Activated T-cell treated with anti-CD3 and anti-CD28 coated beads, Interleukin-2, amount 50 U/mL, for 72 hours (primary cell): ENCODE results near the gene CCND1. TPM values are rescaled to one million over a fixed set of nuclear protein-coding genes. Genes with fewer than 3 reads are reported as not detected.

Source experiments
- ATAC-seq, 2 donors: fragments of 150-1000 bp; cut with Tn5 transposase; replicated peaks in 1 of 2; 2 replicates each; pipeline ENCODE4 v1.10.0; 2021; ENCODE audit warnings: moderate library complexity in 2 of 2, mild to moderate bottlenecking in 1 of 2
- DNase-seq, 2 donors: peaks; one replicate each; pipeline ENCODE4 v3.0.0; 2021 to 2022; ENCODE audit warnings: mixed read lengths in 1 of 2
- H3K27ac Mint-ChIP-seq: one replicate; pipeline ENCODE4 v1.8.0; 2022; ENCODE audit warnings: mild to moderate bottlenecking, moderate library complexity, mixed read lengths
- H3K27me3 Mint-ChIP-seq: one replicate; pipeline ENCODE4 v1.8.0; 2022; ENCODE audit warnings: low read depth, mixed read lengths
- H3K36me3 Mint-ChIP-seq, 2 donors: one replicate each; pipeline ENCODE4 v1.8.0; 2022; ENCODE audit warnings: mixed read lengths in 2 of 2, mild to moderate bottlenecking in 1 of 2; ENCODE audit not compliant: insufficient read depth in 2 of 2
- H3K4me1 Mint-ChIP-seq: one replicate; pipeline ENCODE4 v1.8.0; 2022; ENCODE audit warnings: low read depth, mixed read lengths
- H3K4me3 Mint-ChIP-seq, 2 donors: one replicate each; pipeline ENCODE4 v1.8.0; 2022; ENCODE audit warnings: mild to moderate bottlenecking in 2 of 2, mixed read lengths in 2 of 2, moderate library complexity in 2 of 2
- H3K9me3 Mint-ChIP-seq, 2 donors: one replicate each; pipeline ENCODE4 v1.8.0; 2022; ENCODE audit warnings: mixed read lengths in 2 of 2
- total RNA-seq, 2 donors: library from RNA; stranded (reverse); gene quantifications; one replicate each; pipeline ENCODE4 v1.2.3, GENCODE V29; 2022

CCND1 gene
- total RNA-seq: 1 to 10 TPM; 1.5 to 1.8 TPM

- peaks cover 0 to 2% of the 10 kb centered on the region in 2 donors for H3K36me3 Mint-ChIP-seq
- peak within 1 kb of the TSS; percentile 26 for H3K27ac Mint-ChIP-seq
- DNase-seq (peak; percentile 45 to 46), ATAC-seq (peak; percentile 42 to 47)
- H3K27me3 Mint-ChIP-seq: peaks cover 31% of the 10 kb centered on the region
- H3K4me3 Mint-ChIP-seq: peak within 1 kb of the TSS; percentile 77 to 85
- peaks cover 31% of the 10 kb centered on the region for H3K4me1 Mint-ChIP-seq
- H3K9me3 Mint-ChIP-seq: no peaks in the 10 kb centered on the region
Measured at GRCh38 chr11:69640995-69641581, at the start of gene CCND1. CCND1 (plus strand) TSS chr11:69641156; CDS start chr11:69641314, 158 bp downstream.

DNA sequence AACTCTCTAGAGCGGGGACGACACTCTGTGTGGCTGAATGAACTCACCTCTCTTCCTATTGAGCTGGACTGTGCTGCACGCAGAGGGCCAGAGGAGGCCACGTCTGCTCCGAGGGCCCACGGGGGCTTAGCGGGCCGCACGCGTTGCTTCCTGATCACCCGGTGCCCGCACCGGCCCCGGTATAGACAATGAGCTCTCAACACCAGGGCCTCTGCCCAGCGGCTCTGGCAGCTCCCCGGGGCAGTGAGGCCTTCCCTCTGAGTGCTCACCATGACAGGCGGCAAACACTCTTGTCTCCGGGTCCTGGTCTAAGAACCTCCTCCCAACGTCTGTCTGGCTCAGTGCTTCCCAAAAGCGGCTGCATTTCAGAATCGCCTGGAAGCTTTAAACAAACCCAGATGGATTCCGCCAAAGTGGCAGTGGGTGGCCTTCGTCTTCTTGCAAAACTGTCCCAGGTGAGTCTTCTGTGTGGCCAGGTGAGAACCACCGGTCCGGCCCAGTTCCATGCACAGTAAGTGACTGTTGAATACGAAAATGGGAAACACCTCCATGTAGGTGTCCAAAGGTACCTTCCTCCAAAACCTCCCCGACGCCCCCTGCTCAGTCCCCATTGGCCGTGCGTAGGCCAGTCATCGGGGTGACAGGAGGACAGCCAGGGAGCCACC, 47.8 kb upstream of the CCND1 start:
- DNase-seq (no peak), ATAC-seq (no peak)
- Mint-ChIP-seq H3K9me3 (peaks cover 0 to 3% of the 10 kb centered on the region in 2 donors), H3K4me3 (no peak overlapping the region), H3K36me3 (no peaks in the 10 kb centered on the region), H3K27ac (no peak overlapping the region), H3K4me1 (no peaks in the 10 kb centered on the region), H3K27me3 (peaks cover 8% of the 10 kb centered on the region)

DNA sequence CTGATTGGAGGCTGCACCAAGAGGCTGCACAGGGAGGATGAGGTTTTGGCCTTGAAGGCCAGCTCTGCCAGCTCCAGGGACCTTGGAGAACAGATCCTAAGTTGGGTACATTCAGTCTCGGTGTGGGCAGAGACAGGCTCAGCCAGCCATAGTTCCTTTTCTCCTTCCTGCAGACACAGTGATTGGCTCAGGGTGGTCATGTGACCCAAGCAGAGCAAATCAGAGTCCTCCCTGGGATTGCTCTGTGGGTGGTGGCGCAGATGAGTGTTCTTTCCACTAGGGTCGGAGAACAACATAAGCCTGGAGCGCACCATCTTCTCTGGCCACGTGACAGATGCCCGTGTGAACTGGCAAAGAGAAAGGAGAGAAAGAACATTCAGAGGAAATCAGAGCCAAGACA, 47.1 kb upstream of the CCND1 start:
- Mint-ChIP-seq H3K9me3 (peaks cover 0 to 3% of the 10 kb centered on the region in 2 donors), H3K27me3 (peaks cover under 1% of the 10 kb centered on the region), H3K4me1 (no peaks in the 10 kb centered on the region), H3K27ac (no peak overlapping the region), H3K36me3 (no peaks in the 10 kb centered on the region), H3K4me3 (no peak overlapping the region)
- DNase-seq: no peak
- no peak for ATAC-seq

GRCh38 chr11:69594481-69594880, 46.5 kb upstream of the CCND1 start:
- Mint-ChIP-seq H3K4me3 (no peak overlapping the region), H3K27ac (no peak overlapping the region), H3K9me3 (peaks cover 0 to 3% of the 10 kb centered on the region in 2 donors), H3K36me3 (no peaks in the 10 kb centered on the region), H3K27me3 (no peaks in the 10 kb centered on the region), H3K4me1 (no peaks in the 10 kb centered on the region)
- DNase-seq (no peak), ATAC-seq (no peak)

DNA sequence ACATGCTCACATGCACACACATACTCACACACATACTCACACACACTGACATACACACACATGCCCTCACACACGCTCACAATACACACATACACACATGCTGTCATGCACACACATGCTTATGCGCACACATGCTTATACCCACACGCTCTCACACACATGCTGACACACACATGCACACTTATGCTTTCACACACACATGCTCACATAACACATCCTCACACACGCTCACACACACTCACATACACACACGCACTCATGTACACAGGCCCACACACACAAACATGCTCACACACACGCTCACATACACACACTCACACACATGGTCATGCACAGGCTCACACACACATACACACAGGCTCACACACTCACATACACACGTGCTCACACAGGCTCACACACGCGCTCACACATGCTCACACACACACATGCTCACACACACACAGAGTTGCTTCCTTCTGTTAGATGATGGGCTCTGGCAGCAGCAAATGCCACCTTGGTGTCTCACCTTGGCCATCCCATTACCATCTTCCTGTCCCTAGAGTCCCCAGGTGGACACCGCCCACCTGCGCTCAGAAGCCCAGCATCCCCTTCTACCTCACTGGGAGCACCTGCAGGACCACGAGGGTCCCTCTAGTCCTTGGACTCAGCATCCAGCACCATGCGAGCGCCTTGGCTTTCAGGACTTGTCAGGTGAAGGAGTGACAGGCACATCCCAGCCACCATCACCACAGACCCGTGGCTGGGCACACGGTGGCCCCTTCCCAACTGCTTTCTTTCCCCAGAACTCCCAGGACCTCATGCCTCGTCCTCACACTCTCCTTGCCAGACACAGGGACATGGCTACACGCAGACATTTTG, 44.9 kb upstream of the CCND1 start:
- Mint-ChIP-seq H3K4me1 (no peaks in the 10 kb centered on the region), H3K27ac (no peak overlapping the region), H3K4me3 (no peak overlapping the region), H3K36me3 (no peaks in the 10 kb centered on the region), H3K27me3 (no peaks in the 10 kb centered on the region), H3K9me3 (no peaks in the 10 kb centered on the region)
- no peak for ATAC-seq
- no peak for DNase-seq

DNA sequence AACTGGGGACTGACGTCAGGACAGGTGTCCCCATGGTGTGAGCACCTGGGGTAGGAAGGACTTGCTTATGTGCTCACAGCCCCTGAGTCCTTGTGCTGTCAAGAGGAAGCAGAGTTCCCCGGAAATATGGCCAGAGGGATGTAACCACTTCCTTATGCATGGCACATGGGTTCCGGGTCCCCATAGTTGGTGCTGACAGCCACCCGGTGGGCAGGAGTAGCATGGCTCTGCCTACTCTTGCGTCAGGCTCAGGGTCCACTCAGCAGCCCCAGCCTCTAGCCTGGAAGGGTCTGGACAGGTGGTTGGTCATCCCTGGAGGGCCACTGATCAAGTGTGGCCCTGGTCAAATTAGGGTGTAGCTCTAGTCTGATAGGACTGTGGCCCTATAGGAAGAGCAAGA, 42.8 kb upstream of the CCND1 start:
- Mint-ChIP-seq H3K4me3 (no peak overlapping the region), H3K4me1 (no peaks in the 10 kb centered on the region), H3K27me3 (peaks cover 6% of the 10 kb centered on the region), H3K36me3 (no peaks in the 10 kb centered on the region), H3K9me3 (no peaks in the 10 kb centered on the region), H3K27ac (no peak overlapping the region)
- ATAC-seq (no peak), DNase-seq (no peak)

GRCh38 chr11:69599502-69599901, 41.5 kb upstream of the CCND1 start:
- DNase-seq: no peak
- H3K4me1 Mint-ChIP-seq: no peaks in the 10 kb centered on the region
- no peaks in the 10 kb centered on the region for H3K36me3 Mint-ChIP-seq
- no peak for ATAC-seq
- H3K27ac Mint-ChIP-seq: no peak overlapping the region
- H3K27me3 Mint-ChIP-seq: peaks cover 6% of the 10 kb centered on the region
- H3K9me3 Mint-ChIP-seq: no peaks in the 10 kb centered on the region
- no peak overlapping the region for H3K4me3 Mint-ChIP-seq

DNA sequence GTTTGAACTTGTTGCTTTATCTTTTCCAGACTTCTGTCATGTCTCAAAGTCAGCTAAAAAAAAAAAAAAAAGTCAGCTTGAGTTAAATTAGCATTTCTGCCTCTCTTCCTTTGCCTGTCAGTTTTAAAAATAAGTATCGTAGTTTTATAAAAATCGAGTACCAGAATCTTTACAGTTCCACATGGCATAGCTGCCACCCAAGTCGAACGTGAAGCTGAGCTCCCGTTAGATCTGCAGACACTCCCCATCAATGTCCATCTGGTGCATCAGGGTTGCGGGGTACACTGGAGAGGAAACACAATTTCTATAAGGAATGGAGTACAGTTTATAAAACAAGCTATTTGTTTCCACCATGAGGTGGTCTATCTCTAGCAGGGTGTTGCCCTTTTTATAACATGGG, 41.0 kb upstream of the CCND1 start:
- Mint-ChIP-seq H3K36me3 (no peaks in the 10 kb centered on the region), H3K27ac (no peak overlapping the region), H3K9me3 (no peaks in the 10 kb centered on the region), H3K4me1 (no peaks in the 10 kb centered on the region), H3K27me3 (peaks cover 6% of the 10 kb centered on the region), H3K4me3 (no peak overlapping the region)
- DNase-seq (no peak), ATAC-seq (no peak)

DNA sequence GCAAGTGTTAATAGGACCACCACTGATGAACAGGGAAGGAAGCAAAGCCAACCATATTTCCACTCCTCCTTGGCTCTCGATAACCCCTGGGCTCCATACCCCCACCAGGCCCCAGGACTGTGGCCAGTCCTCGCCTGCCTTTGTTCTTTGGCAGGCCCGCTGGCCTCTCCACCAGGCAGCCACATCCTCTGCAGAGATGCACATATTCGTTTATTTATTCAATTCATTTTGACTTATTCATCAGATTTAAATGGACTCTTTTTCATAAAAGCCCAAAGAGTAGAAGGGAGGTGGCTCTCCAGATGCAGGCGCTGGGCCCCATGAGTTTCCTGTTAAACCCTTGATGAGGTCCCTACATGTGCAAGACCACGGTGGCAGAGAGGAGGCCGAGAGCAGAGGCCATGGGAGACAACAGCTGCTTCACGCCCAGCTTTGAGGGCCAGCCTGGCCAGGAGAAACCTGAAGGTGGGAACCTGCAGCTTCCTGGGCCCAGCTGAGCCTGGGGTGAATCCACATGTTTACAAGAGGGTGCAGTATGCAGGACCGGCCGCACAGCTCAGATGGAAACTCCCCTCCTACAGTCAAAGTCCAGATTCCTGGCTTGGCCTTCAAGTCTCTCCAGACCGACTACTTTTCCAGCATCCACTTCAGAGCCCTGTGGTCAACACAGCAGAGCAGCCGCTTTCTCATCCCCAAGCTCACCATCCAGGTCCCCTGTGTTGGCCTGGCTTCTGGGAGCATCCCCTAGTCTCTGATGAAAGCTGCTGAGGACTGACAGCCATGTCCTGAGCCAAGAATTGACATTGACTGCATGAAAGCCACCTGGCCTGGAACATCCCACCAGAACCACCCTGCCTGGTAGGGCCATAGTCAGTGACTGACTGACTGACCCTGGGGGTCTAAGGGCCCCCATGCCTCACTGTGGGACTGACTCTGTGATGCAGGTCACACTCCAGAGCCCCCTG, 39.7 kb upstream of the CCND1 start:
- H3K4me3 Mint-ChIP-seq: no peak overlapping the region
- no peaks in the 10 kb centered on the region for H3K36me3 Mint-ChIP-seq
- H3K27me3 Mint-ChIP-seq: peaks cover 15% of the 10 kb centered on the region
- DNase-seq (no peak), ATAC-seq (no peak)
- H3K9me3 Mint-ChIP-seq: no peaks in the 10 kb centered on the region
- no peak overlapping the region for H3K27ac Mint-ChIP-seq
- H3K4me1 Mint-ChIP-seq: no peaks in the 10 kb centered on the region

GRCh38 chr11:69603111-69603836, 37.7 kb upstream of the CCND1 start:
- ATAC-seq (no peak), DNase-seq (no peak)
- Mint-ChIP-seq H3K36me3 (no peaks in the 10 kb centered on the region), H3K9me3 (peaks cover 0 to 1% of the 10 kb centered on the region in 2 donors), H3K27me3 (peaks cover 24% of the 10 kb centered on the region), H3K4me3 (no peak overlapping the region), H3K27ac (no peak overlapping the region), H3K4me1 (no peaks in the 10 kb centered on the region)

DNA sequence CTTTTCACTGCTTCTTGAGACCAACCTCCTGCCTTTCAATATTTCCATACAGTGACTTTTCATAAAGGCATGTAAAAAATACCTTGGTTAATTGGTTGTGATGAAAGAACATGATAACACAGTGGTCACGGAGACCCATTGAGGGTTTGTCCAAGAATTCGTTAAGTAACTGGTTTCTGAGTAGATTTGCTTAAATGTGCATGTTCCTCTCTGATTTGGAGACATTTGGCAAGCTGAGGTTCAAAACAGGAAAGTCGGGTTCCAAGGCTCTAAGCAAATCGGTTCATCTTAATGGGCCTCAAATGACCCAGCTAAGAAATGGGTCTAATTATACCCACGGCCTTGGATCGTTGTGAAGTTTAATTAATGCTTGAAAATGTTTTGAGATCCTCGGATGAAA, 36.9 kb upstream of the CCND1 start:
- DNase-seq: no peak
- Mint-ChIP-seq H3K36me3 (peaks cover 0 to 2% of the 10 kb centered on the region in 2 donors), H3K27me3 (peaks cover 24% of the 10 kb centered on the region), H3K4me1 (no peaks in the 10 kb centered on the region), H3K4me3 (no peak overlapping the region), H3K9me3 (peaks cover 0 to 5% of the 10 kb centered on the region in 2 donors), H3K27ac (no peak overlapping the region)
- ATAC-seq: no peak
